ACHN (cell line): ENCODE measurements around the gene B3GALT5.

Experiments used
- DNase-seq: peaks from one replicate; pipeline ENCODE4 v3.0.0-alpha.2; 2015
- in situ Hi-C: cut with HindIII; loops from 2 replicates; pipeline ENCODE4 v1.10.0; 2017; ENCODE audit warnings: low sequenced_read_pairs, low pct_ligation_motif_present, low pct_unique_long_range_greater_than_20kb

B3GALT5 gene

DNA sequence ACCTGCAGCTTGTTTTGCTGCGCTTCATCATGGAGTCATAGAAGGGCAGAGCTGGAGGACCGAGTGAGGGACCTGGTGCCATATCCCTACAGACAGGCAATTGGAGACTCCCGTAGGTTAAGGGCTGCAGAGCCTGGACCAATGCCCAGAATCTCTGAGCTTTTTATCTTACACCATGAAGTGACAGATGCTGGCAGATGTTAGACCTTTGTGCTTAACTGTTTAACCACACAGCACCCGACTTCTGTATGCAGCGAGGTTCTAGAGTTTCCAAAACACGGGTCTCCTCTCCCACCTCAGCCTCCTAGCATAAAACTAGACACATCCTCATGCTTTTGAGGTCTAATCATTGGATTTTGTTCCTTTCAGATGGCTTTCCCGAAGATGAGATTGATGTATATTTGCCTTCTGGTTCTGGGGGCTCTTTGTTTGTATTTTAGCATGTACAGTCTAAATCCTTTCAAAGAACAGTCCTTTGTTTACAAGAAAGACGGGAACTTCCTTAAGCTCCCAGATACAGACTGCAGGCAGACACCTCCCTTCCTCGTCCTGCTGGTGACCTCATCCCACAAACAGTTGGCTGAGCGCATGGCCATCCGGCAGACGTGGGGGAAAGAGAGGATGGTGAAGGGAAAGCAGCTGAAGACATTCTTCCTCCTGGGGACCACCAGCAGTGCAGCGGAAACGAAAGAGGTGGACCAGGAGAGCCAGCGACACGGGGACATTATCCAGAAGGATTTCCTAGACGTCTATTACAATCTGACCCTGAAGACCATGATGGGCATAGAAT, 47.6 kb downstream of the B3GALT5 start:
- DNase-seq = peak; percentile 76
- in situ Hi-C loops = no loop called here

DNA sequence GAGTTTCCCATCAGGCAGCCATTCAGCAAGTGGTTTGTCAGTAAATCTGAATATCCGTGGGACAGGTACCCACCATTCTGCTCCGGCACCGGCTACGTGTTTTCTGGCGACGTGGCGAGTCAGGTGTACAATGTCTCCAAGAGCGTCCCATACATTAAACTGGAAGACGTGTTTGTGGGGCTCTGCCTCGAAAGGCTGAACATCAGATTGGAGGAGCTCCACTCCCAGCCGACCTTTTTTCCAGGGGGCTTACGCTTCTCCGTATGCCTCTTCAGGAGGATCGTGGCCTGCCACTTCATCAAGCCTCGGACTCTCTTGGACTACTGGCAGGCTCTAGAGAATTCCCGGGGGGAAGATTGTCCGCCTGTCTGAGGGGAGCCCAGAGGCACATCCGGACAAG, 48.4 kb downstream of the B3GALT5 start:
- no peak for DNase-seq
- in situ Hi-C loops = no loop called here

DNA sequence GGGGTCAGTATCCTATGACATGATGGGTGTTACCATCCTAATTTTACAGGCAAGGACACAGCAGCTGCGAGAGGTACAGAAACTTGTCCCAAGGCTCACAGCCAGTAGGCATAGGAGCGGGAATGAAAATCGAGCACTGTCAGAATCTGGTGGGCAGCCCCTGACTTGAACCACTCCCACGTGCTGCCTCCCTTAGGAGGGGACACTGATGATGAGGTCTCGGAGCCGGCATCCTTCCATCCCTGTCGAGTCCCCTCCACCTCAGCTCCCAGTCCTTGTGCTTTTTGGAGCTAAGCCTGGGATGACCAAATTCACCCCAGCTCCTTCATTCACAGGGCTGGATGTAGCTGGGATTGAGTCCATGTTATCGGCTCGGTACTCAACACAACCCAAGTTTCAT, 49.0 kb downstream of the B3GALT5 start:
- no peak for DNase-seq
- in situ Hi-C loops = no loop called here

- in situ Hi-C loops = no loop called here
Measured at GRCh38 chr21:39662411-39662953, 49.7 kb downstream of the B3GALT5 start.

DNA sequence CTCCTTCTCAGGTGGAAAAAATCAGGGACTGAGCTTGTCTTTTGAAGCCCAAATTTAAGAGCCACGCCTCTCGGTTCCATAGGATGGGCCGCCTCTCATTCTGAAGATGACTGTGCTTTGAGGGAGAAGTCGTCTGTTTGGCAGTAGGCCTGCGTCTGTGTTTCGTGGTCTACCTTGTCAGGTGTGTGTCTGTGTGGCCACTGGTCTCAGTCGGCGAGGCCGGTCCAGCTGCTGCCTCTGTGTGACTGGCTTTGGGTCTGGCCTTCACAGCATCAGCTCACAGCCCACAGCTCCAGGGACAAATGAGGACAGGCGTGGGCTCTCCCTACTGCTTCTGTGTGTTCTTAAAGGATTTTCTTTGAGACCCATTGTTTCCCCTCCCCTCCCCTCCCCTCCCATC, 50.3 kb downstream of the B3GALT5 start:
- in situ Hi-C loops = no loop called here
- DNase-seq = no peak

More at GRCh38 chr21:39662411-39662953, 49.7 kb downstream of the B3GALT5 start:
- no peak for DNase-seq

GRCh38 chr21:39663742-39664492, 51.2 kb downstream of the B3GALT5 start:
- in situ Hi-C loops = no loop called here
- DNase-seq = no peak

DNA sequence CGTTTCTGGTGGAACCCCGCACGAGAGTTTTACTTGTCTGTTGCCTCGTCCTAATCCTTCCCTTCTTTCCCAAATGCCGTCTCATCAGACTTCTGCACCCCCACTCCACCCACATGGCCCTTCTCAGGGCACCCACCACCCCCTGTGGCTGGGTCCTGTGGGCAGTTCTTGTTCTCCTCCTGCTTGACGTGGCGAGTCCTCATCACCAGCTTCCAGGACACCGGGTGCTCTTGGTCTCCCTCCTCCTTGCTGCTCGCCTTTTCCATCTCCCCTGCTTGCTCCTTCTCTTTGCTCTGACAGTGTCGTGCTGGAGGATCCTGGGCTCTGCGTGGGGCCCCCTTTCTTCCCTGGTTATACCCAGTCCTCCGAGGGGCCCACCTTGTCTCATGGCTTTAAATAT, 51.8 kb downstream of the B3GALT5 start:
- in situ Hi-C loops = no loop called here
- DNase-seq = no peak

DNA sequence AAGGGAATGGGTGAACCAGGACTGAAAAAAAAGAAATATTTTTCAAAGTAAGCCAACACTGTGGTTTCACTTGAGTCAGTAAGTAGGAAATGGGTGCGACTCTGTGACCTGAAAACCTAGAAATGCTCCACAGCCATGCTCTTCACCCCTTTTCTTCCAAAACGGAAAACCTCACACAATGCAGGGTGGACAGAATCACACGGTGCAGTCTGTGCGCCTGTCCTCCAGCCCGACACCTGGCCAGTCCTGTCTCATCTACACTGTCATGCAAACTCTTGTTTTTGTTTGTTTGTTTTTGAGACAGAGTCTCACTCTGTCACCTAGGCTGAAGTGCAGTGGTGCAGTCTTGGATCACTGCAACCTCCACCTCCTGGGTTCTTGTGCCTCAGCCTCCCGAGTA, 53.3 kb downstream of the B3GALT5 start:
- in situ Hi-C loops = no loop called here

DNA sequence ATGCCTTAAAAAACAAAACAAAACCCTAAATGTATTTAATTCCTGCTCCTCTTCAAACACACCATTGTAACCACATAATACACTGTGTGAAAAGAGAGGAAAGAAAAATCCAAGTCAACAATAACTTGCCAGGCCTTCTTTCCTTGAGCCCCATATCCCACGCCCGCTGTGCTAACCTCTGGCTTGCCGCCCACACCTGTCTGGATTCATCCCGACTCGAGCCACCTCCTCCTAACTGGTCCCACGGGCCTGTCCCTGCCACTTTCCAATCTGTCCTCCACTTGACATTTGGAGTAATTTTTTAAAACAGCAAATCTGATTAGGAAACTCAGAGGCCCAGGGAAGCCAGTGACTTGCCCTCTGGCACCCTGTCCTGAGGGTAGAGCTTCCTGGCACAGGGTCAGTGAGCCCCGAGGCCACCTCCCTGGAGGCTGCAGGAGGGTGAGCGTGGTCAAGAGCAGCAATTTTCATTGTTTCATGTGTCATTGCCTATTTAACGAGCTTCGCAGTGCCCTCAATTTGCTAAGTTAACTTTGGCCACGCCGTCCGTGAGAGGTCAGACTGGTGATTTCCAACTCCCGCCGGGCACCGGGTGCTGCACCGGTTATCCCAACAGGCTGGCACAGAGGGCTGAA, 54.1 kb downstream of the B3GALT5 start:
- in situ Hi-C loops = no loop called here
- no peak for DNase-seq

More for the DNA sequence above, 53.3 kb downstream of the B3GALT5 start:
- no peak for DNase-seq

GRCh38 chr21:39667353-39667891, 54.7 kb downstream of the B3GALT5 start:
- no peak for DNase-seq
- in situ Hi-C loops = no loop called here

DNA sequence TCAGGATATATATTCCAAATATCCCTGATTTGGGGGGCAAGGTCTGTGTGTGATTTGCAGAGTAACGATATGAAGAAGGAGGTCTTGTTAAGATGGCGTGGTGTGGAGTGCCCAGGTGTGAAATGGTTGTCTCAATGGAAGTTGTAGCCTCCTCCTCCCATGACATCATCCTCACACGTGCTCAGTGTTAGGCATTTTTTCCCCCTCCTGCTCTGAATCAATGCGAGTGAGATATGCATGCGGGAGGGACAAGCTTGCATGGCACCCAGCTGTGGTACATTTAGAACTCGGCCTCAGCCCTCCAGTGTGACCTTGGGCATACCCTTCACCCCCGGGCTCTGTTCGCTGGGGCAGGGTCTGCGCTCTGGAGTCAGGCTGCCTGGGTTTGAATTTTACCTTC, 55.6 kb downstream of the B3GALT5 start:
- in situ Hi-C loops = no loop called here
- DNase-seq = no peak

DNA sequence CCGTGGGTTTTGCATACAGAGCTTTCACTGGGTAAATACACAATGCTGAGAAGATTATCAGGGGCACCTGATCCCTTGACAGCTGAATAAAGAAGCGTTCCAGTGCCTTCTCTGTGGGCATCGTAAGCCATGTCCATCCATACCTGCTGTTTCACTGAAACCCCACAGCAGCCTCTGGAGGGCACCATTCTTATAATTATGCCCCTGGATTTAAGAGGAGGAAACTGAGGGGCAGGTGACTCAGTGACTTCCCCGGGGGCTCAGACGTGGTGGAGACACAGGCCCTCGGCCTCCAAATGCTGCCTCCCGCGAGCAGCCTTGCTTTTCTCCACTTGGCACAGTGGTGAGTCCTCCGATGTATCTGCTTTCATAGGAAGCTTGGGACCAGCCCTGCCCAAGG, 56.7 kb downstream of the B3GALT5 start:
- in situ Hi-C loops = no loop called here

GRCh38 chr21:39669976-39670661, 57.4 kb downstream of the B3GALT5 start:
- in situ Hi-C loops = no loop called here
- DNase-seq = no peak

More for the DNA sequence above, 56.7 kb downstream of the B3GALT5 start:
- DNase-seq = no peak

- in situ Hi-C loops = no loop called here
- no peak for DNase-seq
Measured at GRCh38 chr21:39670701-39671100, 58.0 kb downstream of the B3GALT5 start.

DNA sequence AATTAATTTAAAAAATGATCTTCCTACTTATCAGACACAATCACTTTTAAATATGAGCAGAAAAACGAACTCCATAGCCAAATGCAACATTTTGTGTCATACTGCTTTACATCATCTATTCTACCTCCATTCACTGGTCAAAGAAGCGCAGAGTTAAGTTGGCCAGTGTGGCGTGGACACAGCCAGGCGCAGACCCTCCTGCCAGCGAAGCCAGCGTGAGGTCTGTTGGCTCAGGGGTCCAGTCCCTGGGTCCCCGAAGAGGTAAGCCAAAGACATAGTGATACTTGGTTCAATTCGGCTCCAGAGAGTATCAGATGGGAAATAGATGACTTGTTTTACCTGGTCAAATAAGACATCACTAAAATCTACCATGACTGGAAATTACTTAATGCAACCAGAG, 59.2 kb downstream of the B3GALT5 start:
- no peak for DNase-seq
- in situ Hi-C loops = no loop called here

DNA sequence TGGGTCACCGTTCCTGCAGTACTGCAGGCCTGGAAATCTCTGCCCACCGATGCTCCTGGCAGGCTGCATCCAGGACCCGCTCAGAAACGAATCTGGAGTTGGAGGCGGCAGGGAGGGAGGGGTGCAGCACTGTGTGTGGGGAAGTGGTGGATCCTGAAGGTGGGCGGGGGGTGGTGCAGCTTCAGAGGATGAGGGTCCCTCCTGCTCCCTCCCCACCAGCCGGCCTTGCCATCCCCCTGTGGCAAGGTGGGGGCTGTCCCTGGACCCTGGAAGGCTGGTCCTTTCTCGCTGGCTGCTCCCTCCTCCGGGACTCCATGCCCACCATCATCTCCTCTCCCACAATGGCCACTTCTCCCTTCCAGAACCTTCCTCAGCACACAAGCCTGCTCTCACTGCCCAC, 60.4 kb downstream of the B3GALT5 start:
- no peak for DNase-seq
- in situ Hi-C loops = no loop called here

GRCh38 chr21:39673736-39674135, 61.0 kb downstream of the B3GALT5 start:
- no peak for DNase-seq
- in situ Hi-C loops = no loop called here

- DNase-seq = no peak
- in situ Hi-C loops = no loop called here
Measured at GRCh38 chr21:39674801-39675200, 62.1 kb downstream of the B3GALT5 start.
